D721Med (cell line): ENCODE measurements around the gene C20orf202.
A peak's percentile ranks its signal among the peaks of the same experiment; 100 is the strongest.

Experiments used
- DNase-seq: peaks from one replicate; pipeline ENCODE4 v3.0.0; 2011; ENCODE audit warnings: low spot score; ENCODE audit not compliant: insufficient read length
- FAIRE-seq: peaks from 2 replicates; lab custom pipeline; 2011; peaks lifted over from hg19 to GRCh38; lab: Jason Lieb, UNC
- TF ChIP-seq, protein P1 (sequence below): IDR thresholded peaks from 2 replicates; pipeline ENCODE4 v1.5.1; 2012; ENCODE audit warnings: mild to moderate bottlenecking, control low read depth; ENCODE audit not compliant: insufficient read depth; ENCODE audit errors: missing control alignments

C20orf202 gene

GRCh38 chr20:1173698-1174097 is 29.6 kb upstream of the C20orf202 start:
- no peak for FAIRE-seq
- DNase-seq: no peak
- TF ChIP-seq, protein P1, sequence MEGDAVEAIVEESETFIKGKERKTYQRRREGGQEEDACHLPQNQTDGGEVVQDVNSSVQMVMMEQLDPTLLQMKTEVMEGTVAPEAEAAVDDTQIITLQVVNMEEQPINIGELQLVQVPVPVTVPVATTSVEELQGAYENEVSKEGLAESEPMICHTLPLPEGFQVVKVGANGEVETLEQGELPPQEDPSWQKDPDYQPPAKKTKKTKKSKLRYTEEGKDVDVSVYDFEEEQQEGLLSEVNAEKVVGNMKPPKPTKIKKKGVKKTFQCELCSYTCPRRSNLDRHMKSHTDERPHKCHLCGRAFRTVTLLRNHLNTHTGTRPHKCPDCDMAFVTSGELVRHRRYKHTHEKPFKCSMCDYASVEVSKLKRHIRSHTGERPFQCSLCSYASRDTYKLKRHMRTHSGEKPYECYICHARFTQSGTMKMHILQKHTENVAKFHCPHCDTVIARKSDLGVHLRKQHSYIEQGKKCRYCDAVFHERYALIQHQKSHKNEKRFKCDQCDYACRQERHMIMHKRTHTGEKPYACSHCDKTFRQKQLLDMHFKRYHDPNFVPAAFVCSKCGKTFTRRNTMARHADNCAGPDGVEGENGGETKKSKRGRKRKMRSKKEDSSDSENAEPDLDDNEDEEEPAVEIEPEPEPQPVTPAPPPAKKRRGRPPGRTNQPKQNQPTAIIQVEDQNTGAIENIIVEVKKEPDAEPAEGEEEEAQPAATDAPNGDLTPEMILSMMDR: no peak

GRCh38 chr20:1174787-1175186 is 28.5 kb upstream of the C20orf202 start:
- FAIRE-seq (no peak), DNase-seq (no peak)
- TF ChIP-seq, protein P1: no peak

GRCh38 chr20:1177680-1178079 is 25.6 kb upstream of the C20orf202 start:
- DNase-seq (no peak), FAIRE-seq (no peak)
- TF ChIP-seq, protein P1: peak; percentile 7

DNA sequence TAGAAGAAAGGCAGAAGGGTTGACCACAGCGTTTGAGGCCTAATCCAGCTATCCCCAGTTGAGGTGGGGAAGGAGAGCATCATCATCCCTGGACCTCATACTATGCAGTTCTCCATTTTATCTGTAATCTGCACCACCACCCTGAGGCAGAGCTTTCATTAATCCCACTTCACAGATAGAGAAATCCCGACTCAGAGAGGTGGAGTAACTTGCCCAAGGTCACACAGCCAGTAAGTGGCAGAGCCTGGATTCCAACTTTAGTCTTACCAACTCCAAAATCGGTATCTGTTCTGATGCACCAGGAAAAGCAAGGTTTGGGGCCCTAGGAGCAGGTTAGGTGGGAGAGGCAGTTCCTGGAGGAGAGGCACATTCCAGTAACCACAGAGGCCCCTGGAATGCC is 25.2 kb upstream of the C20orf202 start:
- TF ChIP-seq, protein P1: no peak
- no peak for DNase-seq
- no peak for FAIRE-seq

DNA sequence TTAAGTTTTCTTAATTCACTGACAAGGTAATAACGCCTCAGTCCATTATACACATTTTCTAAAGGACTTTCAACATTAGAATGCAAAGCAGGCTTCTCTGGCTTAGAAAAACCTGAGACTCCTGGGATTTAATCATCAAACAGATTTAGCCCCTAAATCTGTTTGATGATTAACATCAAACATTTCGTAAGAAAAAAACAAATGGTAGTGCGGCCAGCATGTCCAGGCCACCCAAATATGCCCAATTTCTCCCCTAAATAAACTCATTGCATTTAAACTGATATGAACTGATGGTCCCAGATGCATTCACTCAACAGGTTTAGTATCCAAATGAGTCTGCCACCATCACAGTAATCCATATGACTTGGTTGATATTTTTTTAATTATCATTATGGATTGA is 24.6 kb upstream of the C20orf202 start:
- FAIRE-seq (no peak), DNase-seq (no peak)
- TF ChIP-seq, protein P1: no peak

- no peak for FAIRE-seq
- TF ChIP-seq, protein P1: no peak
- no peak for DNase-seq
These were observed 22.3 kb upstream of the C20orf202 start for GRCh38 chr20:1180949-1181348.

GRCh38 chr20:1182106-1182505 is 21.1 kb upstream of the C20orf202 start:
- no peak for DNase-seq
- TF ChIP-seq, protein P1: no peak
- FAIRE-seq: no peak
